ENCODE data around the gene RASGRP4. TPM values are rescaled to one million over a fixed set of nuclear protein-coding genes. Genes with fewer than 3 reads are reported as not detected.

RASGRP4 gene
- total and polyA plus RNA-seq, 7 donors: 0.69 to 3.6 (median 3.0) TPM

GRCh38 chr19:38441657-38442348 lies 15.8 kb upstream of the RASGRP4 start:
- Histone ChIP-seq H3K27me3 (peaks cover 0 to 26% (median 16%) of the 10 kb centered on the region in 3 donors), H3K4me1 (no peaks in the 10 kb centered on the region), H3K36me3 (no peaks in the 10 kb centered on the region), H3K4me3 (no peak overlapping the region), H3K27ac (no peak overlapping the region), H3K9me3 (no peaks in the 10 kb centered on the region)
- 31 to 46% methylated on average over 7 of the region's 7 CpGs for WGBS, 2 donors
- no peak for TF ChIP-seq POLR2A (IDR thresholded peaks at IDR 0.05)
- TF ChIP-seq CTCF (IDR thresholded peaks at IDR 0.05): no peak
- no peak for TF ChIP-seq EP300 (IDR thresholded peaks at IDR 0.05)
- TF ChIP-seq POLR2AphosphoS5 (IDR thresholded peaks at IDR 0.05): no peak
- intact Hi-C loops (cut with DNase I): no loop called here
- DNase-seq: no peak

GRCh38 chr19:38440592-38440991 lies 14.6 kb upstream of the RASGRP4 start:
- Histone ChIP-seq H3K9me3 (no peaks in the 10 kb centered on the region), H3K4me1 (no peaks in the 10 kb centered on the region), H3K27ac (no peak overlapping the region), H3K27me3 (peaks cover 0 to 35% (median 24%) of the 10 kb centered on the region in 3 donors), H3K36me3 (no peaks in the 10 kb centered on the region), H3K4me3 (no peak overlapping the region)
- no peak for DNase-seq
- no peak for TF ChIP-seq EP300 (IDR thresholded peaks at IDR 0.05)
- TF ChIP-seq POLR2AphosphoS5 (IDR thresholded peaks at IDR 0.05): no peak
- no peak for TF ChIP-seq POLR2A (IDR thresholded peaks at IDR 0.05)
- no peak for TF ChIP-seq CTCF (IDR thresholded peaks at IDR 0.05)
- 81 to 84% methylated on average over 14 of the region's 14 CpGs for WGBS, 2 donors
- intact Hi-C loops (cut with DNase I): no loop called here

- Histone ChIP-seq H3K4me1 (peaks cover 0 to 4% (median 0%) of the 10 kb centered on the region in 4 donors), H3K27ac (no peak overlapping the region), H3K27me3 (peaks cover 12 to 62% (median 49%) of the 10 kb centered on the region in 3 donors), H3K9me3 (no peaks in the 10 kb centered on the region), H3K4me3 (no peak overlapping the region), H3K36me3 (no peaks in the 10 kb centered on the region)
- intact Hi-C loops (cut with DNase I): no loop called here
- TF ChIP-seq EP300 (IDR thresholded peaks at IDR 0.05): no peak
- no peak for TF ChIP-seq POLR2AphosphoS5 (IDR thresholded peaks at IDR 0.05)
- TF ChIP-seq CTCF (IDR thresholded peaks at IDR 0.05): no peak
- TF ChIP-seq POLR2A (IDR thresholded peaks at IDR 0.05): no peak
- DNase-seq: no peak
- 86 to 95% methylated on average over 2 of the region's 2 CpGs for WGBS, 2 donors
Measured at GRCh38 chr19:38437917-38438316, 11.9 kb upstream of the RASGRP4 start.

GRCh38 chr19:38437295-38437694 lies 11.3 kb upstream of the RASGRP4 start:
- peaks cover 12 to 62% (median 46%) of the 10 kb centered on the region in 3 donors for H3K27me3 ChIP-seq

More at GRCh38 chr19:38437295-38437694, 11.3 kb upstream of the RASGRP4 start:
- no peak for DNase-seq
- H3K4me1 ChIP-seq: peaks cover 0 to 4% (median 0%) of the 10 kb centered on the region in 4 donors
- no peaks in the 10 kb centered on the region for H3K9me3 ChIP-seq
- no peaks in the 10 kb centered on the region for H3K36me3 ChIP-seq
- TF ChIP-seq EP300 (IDR thresholded peaks at IDR 0.05) (no peak), POLR2A (IDR thresholded peaks at IDR 0.05) (no peak), POLR2AphosphoS5 (IDR thresholded peaks at IDR 0.05) (no peak), CTCF (IDR thresholded peaks at IDR 0.05) (no peak)
- 89 to 96% methylated on average over 6 of the region's 6 CpGs for WGBS, 2 donors
- H3K27ac ChIP-seq: no peak overlapping the region
- no peak overlapping the region for H3K4me3 ChIP-seq
- intact Hi-C loops (cut with DNase I): no loop called here
